BLaER1 treated with 17β-estradiol and CSF1 and Interleukin-3, amounts not matched to agents 10 nM and 100 nM (cell line): ENCODE results near the gene S100A5.

ENCODE experiments used
- H3K27ac ChIP-seq, 11 experiments: shearing (Covaris generic); formaldehyde crosslinking; 2 replicates each; pipeline ENCODE4 v1.8.1; 2022
- H3K27me3 ChIP-seq, 11 experiments: shearing (Covaris generic); formaldehyde crosslinking; 2 replicates each; pipeline ENCODE4 v1.8.1; 2022
- H3K36me3 ChIP-seq, 11 experiments: shearing (Covaris generic); formaldehyde crosslinking; 2 replicates each; pipeline ENCODE4 v1.8.1; 2022
- H3K4me1 ChIP-seq, 10 experiments: shearing (Covaris generic); formaldehyde crosslinking; 2 replicates each; pipeline ENCODE4 v1.8.1; 2022
- H3K4me2 ChIP-seq, 11 experiments: shearing (Covaris generic); formaldehyde crosslinking; 2 replicates each; pipeline ENCODE4 v1.8.1; 2022
- H3K4me3 ChIP-seq, 10 experiments: shearing (Covaris generic); formaldehyde crosslinking; 2 replicates each; pipeline ENCODE4 v1.8.1; 2022
- H3K9ac ChIP-seq, 11 experiments: shearing (Covaris generic); formaldehyde crosslinking; 2 replicates each; pipeline ENCODE4 v1.8.1; 2022
- H3K9me3 ChIP-seq, 11 experiments: shearing (Covaris generic); formaldehyde crosslinking; replicated peaks in 1 of 11; 2 replicates each; pipeline ENCODE4 v1.8.1; 2022
- H4K20me1 ChIP-seq, 11 experiments: shearing (Covaris generic); formaldehyde crosslinking; 2 replicates each; pipeline ENCODE4 v1.8.1; 2022
- Cebpa-rat ChIP-seq, 11 experiments: shearing (Covaris generic); IDR thresholded peaks; 2 replicates each; pipeline ENCODE4 v1.8.1; 2022

Gene S100A5

GRCh38 chr1:153535242-153536011, 5.3 kb downstream of the S100A5 start, which contains the start of gene S100A6:
TSS of gene S100A6 (minus strand) at chr1:153535991. CDS start at chr1:153535339, 652 bp downstream.
- H3K4me1 ChIP-seq: peaks cover 56 to 89% (median 76%) of the 10 kb centered on the region in 10 experiments
- H3K9ac ChIP-seq: peak within 1 kb of the TSS; percentile 48 to 84 (median 71)
- peak within 1 kb of the TSS; percentile 58 to 87 (median 70) for H3K27ac ChIP-seq

DNA sequence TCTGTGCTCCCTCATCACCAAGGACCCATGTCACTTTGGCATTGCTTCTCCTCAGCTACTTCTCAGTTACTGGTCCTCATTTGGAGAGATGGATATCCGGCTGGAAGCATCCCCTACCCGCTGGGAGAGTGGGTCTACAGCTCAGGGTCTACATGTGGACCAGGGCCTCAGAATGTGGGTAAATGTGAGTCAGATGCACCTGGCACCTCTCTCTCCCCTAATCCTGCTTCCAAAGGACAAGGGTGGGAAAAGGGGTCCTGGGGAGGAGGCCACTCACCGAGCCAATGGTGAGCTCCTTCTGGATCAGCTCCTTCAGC, 5.9 kb downstream of the S100A5 start:
- peaks cover 51 to 83% (median 70%) of the 10 kb centered on the region in 10 experiments for H3K4me1 ChIP-seq
- H3K27ac ChIP-seq: peak overlapping the region in 6 of 11 experiments; percentile 69 to 87 (median 75); a peak in 9 of 22 replicates
- no peaks in the 10 kb centered on the region for H4K20me1 ChIP-seq
- no peak for TF ChIP-seq Cebpa-rat (IDR thresholded peaks at IDR 0.05)
- peaks cover 0 to 9% (median 0%) of the 10 kb centered on the region in 11 experiments; a peak in 3 of 22 replicates for H3K36me3 ChIP-seq
- peak overlapping the region in 6 of 11 experiments; percentile 66 to 84 (median 80); a peak in 8 of 22 replicates for H3K9ac ChIP-seq
- peaks cover 0 to 23% (median 5%) of the 10 kb centered on the region in 11 experiments; a peak in 12 of 22 replicates for H3K27me3 ChIP-seq
- no peaks in the 10 kb centered on the region for H3K9me3 ChIP-seq
- H3K4me2 ChIP-seq: peak overlapping the region; percentile 84 to 97 (median 94)
- H3K4me3 ChIP-seq: peak overlapping the region in 6 of 10 experiments; percentile 54 to 75 (median 66); a peak in 13 of 20 replicates

More at GRCh38 chr1:153535242-153536011, 5.3 kb downstream of the S100A5 start, which contains the start of gene S100A6:
- no peaks in the 10 kb centered on the region for H4K20me1 ChIP-seq
- no peaks in the 10 kb centered on the region for H3K9me3 ChIP-seq
- H3K27me3 ChIP-seq: peaks cover 0 to 23% (median 5%) of the 10 kb centered on the region in 11 experiments; a peak in 12 of 22 replicates
- H3K4me2 ChIP-seq: peak within 1 kb of the TSS; percentile 84 to 97 (median 94)
- H3K36me3 ChIP-seq: peaks cover 0 to 9% (median 0%) of the 10 kb centered on the region in 11 experiments; a peak in 3 of 22 replicates
- no peak for TF ChIP-seq Cebpa-rat (IDR thresholded peaks at IDR 0.05)
- H3K4me3 ChIP-seq: peak within 1 kb of the TSS; percentile 43 to 75 (median 56)

DNA sequence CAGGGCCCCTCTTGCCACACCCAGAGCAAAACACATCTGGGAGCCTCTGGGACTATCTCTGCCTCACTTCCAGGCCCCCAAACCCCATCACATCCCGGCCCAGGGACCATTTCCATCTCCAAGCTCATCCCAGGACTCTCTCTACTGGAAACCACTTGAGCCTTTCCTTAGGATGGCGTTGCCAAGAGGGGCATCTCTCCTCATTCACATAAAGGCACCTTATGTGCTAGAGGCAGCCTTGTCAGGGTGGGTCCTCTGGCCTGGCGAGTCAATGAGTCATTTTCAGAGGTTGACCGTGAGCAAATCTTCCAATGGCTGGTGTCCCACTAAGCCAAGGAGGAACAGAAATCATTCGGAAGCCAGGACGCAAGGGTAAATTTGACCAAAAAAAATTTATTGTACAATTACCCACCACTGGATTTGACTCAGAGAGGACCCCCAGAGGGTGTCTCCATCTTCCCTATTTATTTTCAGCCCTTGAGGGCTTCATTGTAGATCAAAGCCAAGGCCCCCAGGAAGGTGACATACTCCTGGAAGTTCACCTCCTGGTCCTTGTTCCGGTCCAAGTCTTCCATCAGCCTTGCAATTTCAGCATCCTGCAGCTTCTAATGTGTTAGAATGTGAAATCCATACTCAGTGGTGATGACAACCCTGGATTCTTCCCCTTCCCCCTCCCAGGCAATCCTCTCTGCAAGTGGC, 6.4 kb downstream of the S100A5 start:
- H3K4me1 ChIP-seq: peaks cover 46 to 78% (median 65%) of the 10 kb centered on the region in 10 experiments
- H4K20me1 ChIP-seq: no peaks in the 10 kb centered on the region
- H3K4me3 ChIP-seq: peak overlapping the region in 6 of 10 experiments; percentile 54 to 75 (median 66); a peak in 10 of 20 replicates
- peaks cover 0 to 9% (median 0%) of the 10 kb centered on the region in 11 experiments; a peak in 3 of 22 replicates for H3K36me3 ChIP-seq
- peak overlapping the region in 10 of 11 experiments; percentile 72 to 97 (median 94); a peak in 18 of 22 replicates for H3K4me2 ChIP-seq
- H3K27ac ChIP-seq: peak overlapping the region in 2 of 11 experiments; percentile 15 to 70; a peak in 2 of 22 replicates
- no peak for TF ChIP-seq Cebpa-rat (IDR thresholded peaks at IDR 0.05)
- peaks cover 0 to 23% (median 5%) of the 10 kb centered on the region in 11 experiments; a peak in 12 of 22 replicates for H3K27me3 ChIP-seq
- peak overlapping the region in 3 of 11 experiments; percentile 82 to 84 (median 83); a peak in 5 of 22 replicates for H3K9ac ChIP-seq
- H3K9me3 ChIP-seq: no peaks in the 10 kb centered on the region

DNA sequence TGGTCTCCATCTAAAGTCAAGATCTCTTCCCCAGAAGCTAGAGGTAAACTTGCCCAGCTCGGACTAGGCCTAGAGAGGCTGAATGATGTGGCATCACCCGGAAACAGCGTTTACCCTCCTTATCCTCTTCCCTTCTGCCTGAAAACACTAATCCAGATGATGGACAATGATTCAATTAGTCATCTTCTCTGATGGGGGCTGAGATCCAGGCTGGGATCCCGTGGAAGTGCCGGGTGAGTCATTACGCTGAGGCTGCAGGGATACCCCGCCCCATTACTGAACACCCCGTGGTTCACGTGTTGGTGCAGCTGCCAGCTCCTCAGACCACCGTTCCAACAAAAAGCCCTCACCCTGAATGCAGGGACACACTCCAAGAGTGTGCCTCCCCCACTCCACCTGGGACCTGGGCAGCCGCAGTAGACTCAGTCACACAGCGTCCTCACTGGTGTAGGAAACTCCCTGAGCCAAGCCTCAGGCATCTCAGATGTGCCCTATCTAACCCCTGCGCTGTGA, 7.0 kb downstream of the S100A5 start:
- Histone ChIP-seq H3K9me3 (no peaks in the 10 kb centered on the region), H3K4me2 (peak overlapping the region; percentile 61 to 97 (median 93)), H3K4me1 (peaks cover 46 to 75% (median 64%) of the 10 kb centered on the region in 10 experiments), H3K9ac (peak overlapping the region in 4 of 11 experiments; percentile 3 to 82 (median 45); a peak in 5 of 22 replicates), H4K20me1 (no peaks in the 10 kb centered on the region), H3K4me3 (peak overlapping the region in 5 of 10 experiments; percentile 20 to 75 (median 67); a peak in 9 of 20 replicates), H3K36me3 (peaks cover 0 to 9% (median 0%) of the 10 kb centered on the region in 11 experiments; a peak in 3 of 22 replicates), H3K27me3 (peaks cover 0 to 23% (median 5%) of the 10 kb centered on the region in 11 experiments; a peak in 12 of 22 replicates), H3K27ac (peak overlapping the region in 1 of 11 experiments; percentile 15; a peak in 2 of 22 replicates)
- TF ChIP-seq Cebpa-rat (IDR thresholded peaks at IDR 0.05): no peak

- Histone ChIP-seq H3K9me3 (no peaks in the 10 kb centered on the region), H3K36me3 (peaks cover 0 to 9% (median 0%) of the 10 kb centered on the region in 11 experiments; a peak in 3 of 22 replicates), H3K4me3 (peak overlapping the region in 5 of 10 experiments; percentile 17 to 75 (median 67); a peak in 8 of 20 replicates), H3K9ac (peak overlapping the region in 6 of 11 experiments; percentile 3 to 82 (median 30); a peak in 6 of 22 replicates), H3K27ac (peak overlapping the region in 6 of 11 experiments; percentile 3 to 47 (median 24); a peak in 7 of 22 replicates), H3K4me1 (peaks cover 45 to 69% (median 58%) of the 10 kb centered on the region in 10 experiments), H4K20me1 (no peaks in the 10 kb centered on the region), H3K27me3 (peaks cover 0 to 23% (median 5%) of the 10 kb centered on the region in 11 experiments; a peak in 12 of 22 replicates), H3K4me2 (peak overlapping the region; percentile 61 to 97 (median 93))
- no peak for TF ChIP-seq Cebpa-rat (IDR thresholded peaks at IDR 0.05)
These were observed 7.8 kb downstream of the S100A5 start for GRCh38 chr1:153532769-153533599.

- no peak for TF ChIP-seq Cebpa-rat (IDR thresholded peaks at IDR 0.05)
- Histone ChIP-seq H3K36me3 (peaks cover 0 to 9% (median 0%) of the 10 kb centered on the region in 11 experiments; a peak in 3 of 22 replicates), H3K27me3 (peaks cover 0 to 23% (median 5%) of the 10 kb centered on the region in 11 experiments; a peak in 12 of 22 replicates), H3K9ac (peak overlapping the region in 1 of 11 experiments; percentile 17; a peak in 1 of 22 replicates), H3K9me3 (no peaks in the 10 kb centered on the region), H3K4me1 (peaks cover 43 to 69% (median 58%) of the 10 kb centered on the region in 10 experiments), H3K27ac (peak overlapping the region in 3 of 11 experiments; percentile 22 to 35 (median 26); a peak in 4 of 22 replicates), H3K4me3 (0 out of 20 replicates have a peak overlapping the region, but pooled peaks of 1 of the 10 experiments have one; percentile 75), H4K20me1 (no peaks in the 10 kb centered on the region), H3K4me2 (peak overlapping the region; percentile 61 to 97 (median 93))
These were observed 8.6 kb downstream of the S100A5 start for GRCh38 chr1:153532181-153532580.

- Histone ChIP-seq H3K4me1 (peaks cover 38 to 69% (median 54%) of the 10 kb centered on the region in 10 experiments), H3K4me2 (peak overlapping the region; percentile 61 to 97 (median 93); a peak in 20 of 22 replicates), H3K36me3 (peaks cover 0 to 9% (median 0%) of the 10 kb centered on the region in 11 experiments; a peak in 3 of 22 replicates), H3K4me3 (no peak overlapping the region), H3K9ac (no peak overlapping the region), H3K27ac (no peak overlapping the region), H4K20me1 (no peaks in the 10 kb centered on the region), H3K9me3 (no peaks in the 10 kb centered on the region), H3K27me3 (peaks cover 0 to 20% (median 5%) of the 10 kb centered on the region in 11 experiments; a peak in 12 of 22 replicates)
- no peak for TF ChIP-seq Cebpa-rat (IDR thresholded peaks at IDR 0.05)
These were observed 9.1 kb downstream of the S100A5 start for GRCh38 chr1:153531638-153532037.
